Fibroblast of mammary gland (primary cell): ENCODE results near the gene KDM1A.
A peak's percentile ranks its signal among the peaks of the same experiment; 100 is the strongest.

Experiments
- DNase-seq: peaks from one replicate; pipeline ENCODE4 v3.0.0-alpha.2; 2010; ENCODE audit warnings: low read depth
- H3K4me3 ChIP-seq: 2 replicates; pipeline ENCODE4 v1.5.1; 2011; ENCODE audit warnings: low read depth, mild to moderate bottlenecking, low read length, moderate library complexity; ENCODE audit not compliant: control insufficient read depth
- CTCF ChIP-seq: conservative IDR thresholded peaks from 2 replicates; pipeline ENCODE4 v1.5.1; 2011; ENCODE audit warnings: low read depth, low read length, inconsistent platforms; ENCODE audit not compliant: control insufficient read depth, insufficient read depth

KDM1A gene

GRCh38 chr1:23074012-23074411 lies 54.7 kb downstream of the KDM1A start:
- no peak overlapping the region for H3K4me3 ChIP-seq
- TF ChIP-seq CTCF, result no peak
- DNase-seq, result no peak

- TF ChIP-seq CTCF, result no peak
- no peak for DNase-seq
- H3K4me3 ChIP-seq, result no peak overlapping the region
Measured at GRCh38 chr1:23079025-23079424, 59.8 kb downstream of the KDM1A start.

GRCh38 chr1:23080885-23081284 lies 61.6 kb downstream of the KDM1A start:
- no peak for DNase-seq
- TF ChIP-seq CTCF, result no peak
- no peak overlapping the region for H3K4me3 ChIP-seq

GRCh38 chr1:23081376-23081775 lies 62.1 kb downstream of the KDM1A start:
- no peak for DNase-seq

GRCh38 chr1:23083714-23084480 lies 64.6 kb downstream of the KDM1A start:
- peak; percentile 46 for DNase-seq
- no peak for TF ChIP-seq CTCF
- no peak overlapping the region for H3K4me3 ChIP-seq

More at GRCh38 chr1:23081376-23081775, 62.1 kb downstream of the KDM1A start:
- peak; percentile 29 for TF ChIP-seq CTCF
- H3K4me3 ChIP-seq, result no peak overlapping the region

GRCh38 chr1:23084880-23085279 lies 65.6 kb downstream of the KDM1A start:
- no peak for DNase-seq
- H3K4me3 ChIP-seq, result no peak overlapping the region
- TF ChIP-seq CTCF, result no peak
